SK-N-MC (cell line): ENCODE measurements around the gene CIAO3.
A peak's percentile ranks its signal among the peaks of the same experiment; 100 is the strongest.

Experiments used
- DNase-seq: peaks from one replicate; pipeline ENCODE4 v3.0.0-alpha.2; 2011; ENCODE audit warnings: low read depth, low spot score
- H3K27ac ChIP-seq: fragments of 200-600 bp; sonication (generic); 2 replicates; pipeline ENCODE4 v1.5.1; 2016; ENCODE audit warnings: mixed run types
- H3K36me3 ChIP-seq: fragments of 200-600 bp; sonication (generic); 2 replicates; pipeline ENCODE4 v1.6.1; 2017; ENCODE audit warnings: antibody characterized with exemption, low read length, mixed read lengths; ENCODE audit not compliant: insufficient read depth
- H3K4me3 ChIP-seq: fragments of 200-600 bp; sonication (generic); 2 replicates; pipeline ENCODE4 v1.5.1; 2016
- H3K9ac ChIP-seq: fragments of 200-600 bp; sonication (generic); 2 replicates; pipeline ENCODE4 v1.8.0; 2017; ENCODE audit warnings: mixed run types, mixed read lengths; ENCODE audit not compliant: insufficient read length
- H3K9me3 ChIP-seq: fragments of 200-600 bp; sonication (generic); 2 replicates; pipeline ENCODE4 v1.6.1; 2017; ENCODE audit warnings: low read depth, mild to moderate bottlenecking, antibody characterized with exemption, low read length, moderate library complexity, mixed read lengths
- EZH2 ChIP-seq: fragments of 200-600 bp; sonication (generic); IDR thresholded peaks from one replicate; pipeline ENCODE4 v1.6.1; 2017; ENCODE audit warnings: antibody characterized with exemption
- FOXP2 ChIP-seq: optimal IDR thresholded peaks from 2 replicates; pipeline ENCODE3; 2011; ENCODE audit warnings: mild to moderate bottlenecking, moderate library complexity; ENCODE audit not compliant: insufficient read depth; ENCODE audit errors: extremely low read length, control extremely low read depth
- POLR2AphosphoS5 ChIP-seq: IDR thresholded peaks from 2 replicates; pipeline ENCODE4 v1.6.1; 2012; ENCODE audit warnings: mild to moderate bottlenecking, low read depth, low read length, borderline replicate concordance

Gene CIAO3

GRCh38 chr16:720447-720989 lies 20.3 kb downstream of the CIAO3 start:
- DNase-seq = no peak
- peak overlapping the region; percentile 85 for H3K4me3 ChIP-seq
- H3K36me3 ChIP-seq = no peaks in the 10 kb centered on the region
- no peaks in the 10 kb centered on the region for H3K9me3 ChIP-seq
- H3K27ac ChIP-seq = no peak overlapping the region
- TF ChIP-seq FOXP2 (no peak), EZH2 (no peak), POLR2AphosphoS5 (0 out of 2 replicates have a peak, but pooled peaks have one; percentile 2)
- H3K9ac ChIP-seq = peak overlapping the region; percentile 60

- Histone ChIP-seq H3K9me3 (no peaks in the 10 kb centered on the region), H3K36me3 (no peaks in the 10 kb centered on the region), H3K4me3 (peak overlapping the region; percentile 85), H3K9ac (no peak overlapping the region), H3K27ac (no peak overlapping the region)
- TF ChIP-seq POLR2AphosphoS5 (no peak), FOXP2 (no peak), EZH2 (no peak)
- no peak for DNase-seq
Measured at GRCh38 chr16:719815-720446, 20.9 kb downstream of the CIAO3 start.

GRCh38 chr16:718922-719321 lies 21.9 kb downstream of the CIAO3 start:
- no peak for TF ChIP-seq EZH2
- no peak for TF ChIP-seq FOXP2
- TF ChIP-seq POLR2AphosphoS5 = no peak
- no peaks in the 10 kb centered on the region for H3K36me3 ChIP-seq
- no peak overlapping the region for H3K9ac ChIP-seq
- DNase-seq = no peak
- no peak overlapping the region for H3K27ac ChIP-seq
- no peaks in the 10 kb centered on the region for H3K9me3 ChIP-seq
- no peak overlapping the region for H3K4me3 ChIP-seq

- H3K4me3 ChIP-seq = no peak overlapping the region
- no peak for TF ChIP-seq EZH2
- no peak for TF ChIP-seq POLR2AphosphoS5
- TF ChIP-seq FOXP2 = no peak
- H3K36me3 ChIP-seq = no peaks in the 10 kb centered on the region
- H3K27ac ChIP-seq = no peak overlapping the region
- no peak overlapping the region for H3K9ac ChIP-seq
- H3K9me3 ChIP-seq = no peaks in the 10 kb centered on the region
- no peak for DNase-seq
Measured at GRCh38 chr16:718389-718788, 22.4 kb downstream of the CIAO3 start.

GRCh38 chr16:717450-718245 lies 23.1 kb downstream of the CIAO3 start:
- no peaks in the 10 kb centered on the region for H3K36me3 ChIP-seq
- H3K4me3 ChIP-seq = no peak overlapping the region
- H3K27ac ChIP-seq = no peak overlapping the region
- no peaks in the 10 kb centered on the region for H3K9me3 ChIP-seq
- no peak overlapping the region for H3K9ac ChIP-seq
- TF ChIP-seq EZH2 (no peak), POLR2AphosphoS5 (no peak), FOXP2 (no peak)
- DNase-seq = no peak

- no peaks in the 10 kb centered on the region for H3K9me3 ChIP-seq
- H3K27ac ChIP-seq = no peak overlapping the region
- no peak overlapping the region for H3K4me3 ChIP-seq
- TF ChIP-seq POLR2AphosphoS5 (no peak), FOXP2 (no peak)
- DNase-seq = no peak
- no peaks in the 10 kb centered on the region for H3K36me3 ChIP-seq
- no peak overlapping the region for H3K9ac ChIP-seq
Measured at GRCh38 chr16:716768-717325, 23.9 kb downstream of the CIAO3 start.

- H3K27ac ChIP-seq = no peak overlapping the region
Measured at GRCh38 chr16:716200-716568, 24.6 kb downstream of the CIAO3 start.

More at GRCh38 chr16:716200-716568, 24.6 kb downstream of the CIAO3 start:
- no peak overlapping the region for H3K9ac ChIP-seq
- H3K9me3 ChIP-seq = no peaks in the 10 kb centered on the region
- no peak for TF ChIP-seq FOXP2
- no peak for TF ChIP-seq POLR2AphosphoS5
- no peak for TF ChIP-seq EZH2
- no peak for DNase-seq
- H3K4me3 ChIP-seq = no peak overlapping the region
- H3K36me3 ChIP-seq = no peaks in the 10 kb centered on the region
